ENCODE measurements around the gene CEP295NL.

CEP295NL gene, protein sequence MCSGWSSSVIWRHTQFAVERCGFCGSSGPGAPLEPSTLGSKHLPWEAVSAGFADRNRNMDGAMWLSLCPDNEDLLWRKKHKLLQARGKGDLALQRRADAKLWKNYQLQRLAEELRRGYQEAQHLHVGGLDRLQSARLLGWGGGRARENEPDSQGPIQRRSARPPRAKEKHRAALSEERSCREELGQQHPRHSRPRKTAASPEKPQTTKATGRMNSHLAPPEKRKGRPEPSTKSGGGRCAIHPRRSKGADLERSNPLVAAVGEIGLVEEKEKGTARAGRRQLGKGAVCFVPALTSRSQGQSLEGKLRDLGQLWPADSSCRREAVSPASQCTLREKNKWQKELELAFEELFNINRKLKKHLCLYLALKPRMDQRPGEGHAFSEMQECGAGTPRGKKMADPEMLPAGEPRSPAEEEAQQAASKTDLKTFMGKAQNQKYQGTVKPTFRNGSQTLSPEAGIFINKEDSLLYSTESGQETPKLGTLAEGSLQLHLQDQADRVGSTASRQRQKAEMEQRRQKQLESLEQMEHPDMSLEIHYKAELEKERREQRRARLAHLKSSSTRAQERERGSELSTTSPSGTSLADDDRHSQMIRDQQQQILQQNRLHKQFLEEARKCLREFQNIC

DNA sequence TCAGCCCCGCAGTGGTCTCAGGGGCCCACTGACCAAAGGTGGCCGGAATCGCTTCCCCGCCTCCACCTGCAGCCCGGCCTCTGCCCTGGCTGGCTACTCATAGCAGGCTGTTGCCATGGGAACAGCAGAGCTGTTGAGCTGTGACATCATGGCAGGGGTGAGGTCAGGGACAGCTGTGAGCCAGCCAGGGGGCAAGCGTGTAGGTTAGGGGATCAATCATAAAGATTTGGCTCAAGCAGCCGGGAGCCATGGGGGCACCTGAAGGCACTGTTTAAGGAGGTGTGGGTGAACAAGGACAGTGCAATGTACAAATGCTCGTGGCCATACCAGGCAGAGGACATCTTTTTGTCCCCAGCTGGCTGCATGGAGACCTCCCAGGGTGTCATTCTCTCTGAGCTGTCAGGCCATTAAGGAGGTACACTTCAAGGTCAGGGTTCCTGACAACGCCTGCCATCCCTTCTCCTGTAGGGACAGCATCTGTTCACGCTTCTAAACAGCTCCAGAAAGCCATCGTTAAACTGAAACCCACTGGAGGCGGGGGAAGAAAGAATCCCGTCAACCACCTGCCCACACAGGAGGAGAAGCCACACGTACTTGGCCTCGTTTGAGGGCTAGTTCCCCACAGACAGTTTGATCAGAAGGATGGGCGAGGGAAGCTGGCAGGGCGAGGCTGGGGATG, at the start of gene CEP295NL:
TSS of gene CEP295NL (minus strand) at position 101 of the 679 bp plus-strand sequence. CDS start 1,373 bp downstream, outside the sequence.
- TF ChIP-seq GATA2 (IDR thresholded peaks at IDR 0.05; ENCODE audit: low read depth, low read length) = no peak
- TF ChIP-seq GATA3 (IDR thresholded peaks at IDR 0.05; ENCODE audit: low read depth, low read length) = no peak

DNA sequence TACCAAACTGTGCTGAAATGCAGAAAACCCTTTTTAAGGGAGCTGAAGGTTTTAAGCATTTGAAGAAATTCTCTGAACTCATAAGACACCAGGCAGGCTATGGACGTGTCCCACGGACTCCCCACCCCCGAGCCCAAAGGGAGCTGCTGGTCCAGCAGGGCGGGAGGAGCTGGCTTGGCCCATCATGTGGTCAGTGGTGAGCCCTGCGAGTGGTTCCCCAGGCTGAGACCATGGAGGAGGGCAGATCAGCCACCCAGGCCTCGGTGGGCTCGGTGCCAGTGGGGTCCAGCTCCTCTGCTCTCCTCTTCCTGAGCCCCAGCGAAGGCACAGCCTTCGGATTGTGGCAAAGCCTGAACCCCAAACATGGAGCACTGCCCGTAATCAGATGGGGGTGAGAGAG, 49.7 kb upstream of the CEP295NL start:
- TF ChIP-seq GATA2 (IDR thresholded peaks at IDR 0.05; ENCODE audit: low read depth, low read length) (no peak), GATA3 (IDR thresholded peaks at IDR 0.05; ENCODE audit: low read depth, low read length) (no peak)

DNA sequence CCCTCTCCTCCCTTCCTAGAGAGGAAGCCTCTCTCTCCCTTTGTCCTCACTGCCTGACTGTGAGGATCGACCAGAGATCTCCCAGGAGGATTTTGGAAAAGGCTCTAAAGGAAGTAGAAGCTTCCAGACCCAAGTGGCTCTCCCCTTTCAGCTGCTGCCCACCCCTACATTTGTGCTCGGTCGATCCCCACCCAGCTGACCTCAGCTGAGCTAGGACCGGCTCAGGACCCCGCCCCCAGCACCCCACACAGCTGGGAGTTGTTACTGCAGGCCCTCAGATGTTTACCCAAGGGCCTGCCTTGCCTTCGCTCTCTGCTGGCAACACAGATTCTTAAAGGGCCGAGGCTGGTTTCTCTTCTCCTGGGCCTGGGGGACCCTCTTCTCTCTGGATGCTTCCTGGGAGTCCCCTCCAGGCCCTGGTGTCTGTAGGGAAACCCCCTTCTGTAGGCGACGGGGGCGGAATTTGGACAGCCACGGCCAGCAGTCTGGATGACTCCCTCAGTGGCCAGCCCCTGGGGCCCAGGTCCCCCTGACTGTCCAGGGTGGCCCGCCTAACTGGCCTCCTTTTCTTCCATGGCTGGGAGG, 49.1 kb upstream of the CEP295NL start:
- no peak for TF ChIP-seq GATA2 (IDR thresholded peaks at IDR 0.05; ENCODE audit: low read depth, low read length)
- TF ChIP-seq GATA3 (IDR thresholded peaks at IDR 0.05; ENCODE audit: low read depth, low read length) = no peak

DNA sequence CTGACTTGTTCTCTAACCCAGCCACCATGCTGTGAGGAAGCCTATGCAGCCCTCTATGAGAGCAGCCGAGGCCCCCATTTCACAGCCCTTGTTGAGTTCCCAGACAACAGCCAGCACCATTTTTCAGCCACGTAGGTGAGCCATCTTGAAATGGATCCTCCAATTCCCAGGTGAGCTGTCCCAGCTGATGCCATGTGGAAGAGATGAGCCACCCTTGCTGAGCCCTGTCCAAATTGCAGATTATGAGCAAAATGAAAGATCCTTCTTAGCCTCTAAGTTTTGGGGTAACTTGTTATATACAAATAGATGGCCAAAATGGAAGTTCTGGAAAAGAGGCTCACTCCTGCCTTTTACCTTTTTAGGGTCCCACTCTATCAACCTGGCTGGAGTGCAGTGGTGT, 47.9 kb upstream of the CEP295NL start:
- TF ChIP-seq GATA3 (IDR thresholded peaks at IDR 0.05; ENCODE audit: low read depth, low read length) = no peak
- TF ChIP-seq GATA2 (IDR thresholded peaks at IDR 0.05; ENCODE audit: low read depth, low read length) = no peak

DNA sequence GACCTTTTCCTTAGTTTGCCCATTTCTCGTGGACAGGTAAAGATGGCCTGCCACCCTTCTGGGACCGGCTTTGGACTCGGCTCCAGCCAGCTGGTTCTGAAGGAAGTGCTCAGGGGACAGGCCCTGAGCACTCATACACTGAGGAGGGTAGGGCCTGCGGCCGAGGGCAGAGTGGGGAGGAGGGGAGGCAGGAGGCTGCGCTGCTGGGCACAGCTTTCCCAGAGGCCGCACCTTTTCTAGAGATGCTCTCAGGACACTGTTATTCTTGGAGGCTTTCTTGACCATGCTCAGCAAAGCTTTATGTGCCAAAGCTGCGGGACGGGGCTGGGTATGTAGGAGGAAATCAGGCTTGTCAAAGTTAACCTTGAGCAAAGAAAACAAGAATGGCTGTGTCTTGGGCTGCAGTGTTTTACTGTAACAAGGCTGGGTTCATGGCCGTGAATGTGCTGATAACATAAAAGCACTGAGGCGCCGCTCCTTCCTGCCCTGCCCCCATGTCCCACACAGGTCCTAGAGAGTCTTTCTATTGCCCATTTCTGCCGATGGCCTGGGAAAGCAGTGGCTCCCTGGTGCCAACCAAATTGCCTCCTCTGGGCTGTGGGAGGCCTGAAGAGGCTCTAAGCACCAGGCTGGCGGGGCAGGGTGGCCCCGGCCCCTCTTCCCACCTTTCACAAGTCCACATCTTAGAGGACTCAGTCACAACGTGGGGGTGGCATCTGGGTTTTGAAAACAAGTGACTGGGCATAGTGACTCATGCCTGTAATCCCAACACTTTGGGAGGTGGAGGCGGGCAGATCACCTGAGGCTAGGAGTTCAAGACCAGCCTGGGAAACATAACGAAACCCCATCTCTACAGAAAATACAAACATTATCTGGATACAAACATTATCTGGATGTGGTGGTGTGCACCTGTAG, 44.5 kb upstream of the CEP295NL start:
- TF ChIP-seq GATA3 (IDR thresholded peaks at IDR 0.05; ENCODE audit: low read depth, low read length) = no peak
- no peak for TF ChIP-seq GATA2 (IDR thresholded peaks at IDR 0.05; ENCODE audit: low read depth, low read length)

DNA sequence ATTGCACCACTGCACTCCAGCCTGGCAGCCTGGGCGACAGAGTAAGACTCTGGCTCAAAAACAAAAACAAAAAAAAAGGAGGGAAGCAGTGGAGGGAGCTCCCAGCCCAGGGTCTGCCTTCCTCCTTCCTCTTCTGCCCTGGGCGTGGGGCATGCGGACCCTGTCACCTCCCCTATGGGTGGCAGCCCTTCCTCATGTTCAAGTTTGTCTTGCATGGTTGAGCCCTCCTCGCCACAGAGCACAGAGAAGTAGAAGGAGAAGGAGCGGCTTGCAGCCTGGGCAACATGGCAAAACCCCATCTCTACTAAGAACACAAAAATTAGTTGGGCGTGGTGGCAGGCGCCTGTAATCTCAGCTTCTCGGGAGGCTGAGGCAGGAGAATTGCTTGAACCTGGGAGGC, 43.6 kb upstream of the CEP295NL start:
- no peak for TF ChIP-seq GATA3 (IDR thresholded peaks at IDR 0.05; ENCODE audit: low read depth, low read length)
- no peak for TF ChIP-seq GATA2 (IDR thresholded peaks at IDR 0.05; ENCODE audit: low read depth, low read length)

DNA sequence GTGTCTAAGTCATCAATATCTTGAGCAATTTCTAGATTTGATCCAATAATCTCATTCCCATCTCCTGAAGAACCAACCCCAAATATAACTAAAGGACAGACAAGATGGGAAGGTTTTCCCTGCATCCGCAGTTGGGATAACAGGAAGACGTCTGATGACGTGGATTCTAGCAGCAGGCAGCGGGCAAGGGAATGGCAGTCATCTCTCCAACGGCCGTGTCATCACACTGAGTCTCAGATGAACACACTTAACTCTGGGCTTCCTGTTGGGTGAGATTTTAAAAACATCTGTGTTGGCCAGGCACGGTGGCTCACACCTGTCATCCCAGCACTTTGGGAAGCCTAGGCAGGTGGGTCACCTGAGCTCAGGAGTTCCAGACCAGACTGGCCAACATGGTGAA, 43.1 kb upstream of the CEP295NL start:
- TF ChIP-seq GATA3 (IDR thresholded peaks at IDR 0.05; ENCODE audit: low read depth, low read length) = no peak
- TF ChIP-seq GATA2 (IDR thresholded peaks at IDR 0.05; ENCODE audit: low read depth, low read length) = no peak

DNA sequence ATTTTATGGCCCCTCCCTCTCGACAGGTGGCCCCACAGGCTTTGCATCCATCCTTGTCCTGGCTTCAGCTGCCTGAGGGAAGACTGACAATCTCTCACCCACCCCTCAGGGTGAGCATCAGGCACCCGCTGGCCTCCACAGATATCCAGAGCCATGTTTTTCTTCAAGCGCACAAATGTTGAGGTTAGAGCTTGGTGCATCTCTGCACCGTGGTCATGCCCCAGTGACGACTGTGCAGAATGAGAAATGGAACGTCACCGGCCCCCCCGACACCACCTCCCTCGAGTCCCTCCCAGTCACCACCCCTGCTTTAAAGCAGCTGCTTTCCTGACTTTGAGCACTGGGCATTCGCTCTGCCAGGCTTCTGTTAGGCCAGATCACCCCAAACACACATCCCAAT, 42.0 kb upstream of the CEP295NL start:
- TF ChIP-seq GATA2 (IDR thresholded peaks at IDR 0.05; ENCODE audit: low read depth, low read length) = no peak
- TF ChIP-seq GATA3 (IDR thresholded peaks at IDR 0.05; ENCODE audit: low read depth, low read length) = no peak

DNA sequence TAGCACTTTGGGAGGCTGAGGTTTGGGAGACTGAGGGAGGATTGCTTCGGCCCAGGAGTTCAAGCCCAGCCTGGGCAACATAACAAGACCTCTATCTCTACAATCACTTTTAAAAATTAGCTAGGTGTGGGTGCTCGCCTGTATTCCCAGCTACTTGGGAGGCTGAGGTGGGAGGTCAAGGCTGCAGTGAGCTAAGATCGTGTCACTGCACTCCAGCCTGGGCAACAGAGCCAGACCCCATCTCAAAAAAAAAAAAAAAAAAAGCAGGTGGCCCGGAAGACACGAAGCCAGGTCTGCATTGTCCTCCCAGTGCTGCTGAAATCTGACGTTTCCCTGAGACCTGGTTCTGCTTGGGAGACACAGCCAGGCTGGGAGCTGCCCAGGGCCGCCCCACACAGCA, 41.0 kb upstream of the CEP295NL start:
- no peak for TF ChIP-seq GATA2 (IDR thresholded peaks at IDR 0.05; ENCODE audit: low read depth, low read length)
- no peak for TF ChIP-seq GATA3 (IDR thresholded peaks at IDR 0.05; ENCODE audit: low read depth, low read length)

DNA sequence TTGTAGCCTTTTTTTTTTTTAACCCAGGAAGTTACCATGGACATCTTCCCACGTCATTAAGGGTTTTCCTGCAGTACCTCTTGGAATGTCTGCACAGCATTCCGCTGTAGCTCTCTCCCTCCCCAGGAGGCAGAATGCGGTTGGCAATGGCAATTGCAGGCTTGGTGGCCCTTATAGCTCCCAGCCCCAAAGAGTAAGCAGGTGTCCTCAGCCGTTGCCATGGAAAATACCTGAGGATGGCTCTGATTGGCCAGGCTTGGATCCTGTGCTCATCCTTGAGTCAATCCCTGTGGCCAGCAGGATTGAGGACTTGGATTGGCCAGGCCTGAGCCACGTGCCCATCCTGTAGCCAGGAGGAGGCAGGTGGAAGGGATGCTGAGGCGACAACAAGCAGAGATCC, 37.7 kb upstream of the CEP295NL start:
- TF ChIP-seq GATA2 (IDR thresholded peaks at IDR 0.05; ENCODE audit: low read depth, low read length) (no peak), GATA3 (IDR thresholded peaks at IDR 0.05; ENCODE audit: low read depth, low read length) (no peak)

DNA sequence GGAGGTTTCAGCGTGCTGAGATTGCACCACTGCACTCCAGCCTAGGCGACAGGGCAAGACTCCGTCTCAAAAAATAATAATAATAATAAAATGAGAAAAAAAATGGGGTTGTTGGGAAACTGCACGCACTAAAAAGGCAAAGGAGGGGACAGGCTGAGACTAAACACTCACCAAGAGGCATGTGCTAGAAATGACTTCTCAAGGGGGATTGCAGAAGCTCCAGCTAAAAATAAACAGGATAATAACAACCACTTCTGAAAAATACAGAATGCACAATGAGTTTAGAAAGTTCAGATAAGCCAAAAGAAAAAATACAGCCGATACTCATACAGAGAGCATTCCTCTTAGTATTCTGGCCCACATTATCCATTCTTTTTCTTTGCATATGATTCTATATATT, 37.3 kb upstream of the CEP295NL start:
- no peak for TF ChIP-seq GATA3 (IDR thresholded peaks at IDR 0.05; ENCODE audit: low read depth, low read length)
- TF ChIP-seq GATA2 (IDR thresholded peaks at IDR 0.05; ENCODE audit: low read depth, low read length) = no peak

DNA sequence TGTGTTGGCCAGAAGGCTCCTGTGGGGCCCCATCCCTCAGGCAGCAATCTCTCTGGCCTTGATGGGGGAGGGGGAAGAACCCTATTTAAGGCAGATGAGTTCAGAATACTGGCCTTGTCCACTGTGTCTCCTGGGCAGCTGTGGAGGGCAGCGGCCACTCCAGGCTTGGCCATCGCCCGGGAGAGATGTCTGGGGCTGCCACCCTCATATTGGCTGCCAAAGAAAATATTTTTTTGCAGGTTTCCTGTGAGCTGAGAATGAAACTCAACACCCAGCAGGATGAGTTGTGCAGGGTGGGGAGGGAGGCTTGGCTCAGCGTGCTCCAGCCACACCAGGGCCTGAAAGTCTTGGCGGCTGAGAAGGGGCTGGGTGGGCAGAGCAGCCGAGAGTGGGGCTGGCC, 36.6 kb upstream of the CEP295NL start:
- TF ChIP-seq GATA3 (IDR thresholded peaks at IDR 0.05; ENCODE audit: low read depth, low read length) (no peak), GATA2 (IDR thresholded peaks at IDR 0.05; ENCODE audit: low read depth, low read length) (no peak)

DNA sequence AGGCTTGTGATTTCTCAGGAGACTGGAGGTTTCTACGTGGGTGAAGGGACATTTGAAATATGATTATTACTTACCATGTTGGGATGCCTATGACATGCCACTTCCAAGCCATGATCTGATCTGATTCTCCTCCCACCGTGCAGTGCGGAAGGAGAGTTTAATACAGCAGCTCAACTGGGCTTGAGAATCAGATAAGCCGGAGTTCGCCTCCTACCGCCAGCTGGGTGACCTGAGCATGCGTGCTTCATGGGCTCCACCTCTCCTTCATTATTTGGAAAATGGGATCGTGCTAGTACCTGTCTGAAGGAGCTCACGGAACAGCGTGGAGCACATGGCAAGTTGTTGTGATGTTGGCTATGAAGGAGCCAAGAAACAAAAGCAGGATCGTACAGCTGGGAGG, 34.6 kb upstream of the CEP295NL start:
- TF ChIP-seq GATA2 (IDR thresholded peaks at IDR 0.05; ENCODE audit: low read depth, low read length) (no peak; the same call in 1 of the 2 replicates), GATA3 (IDR thresholded peaks at IDR 0.05; ENCODE audit: low read depth, low read length) (no peak)
